GM23338 (cell line): ENCODE data around the gene EPHB2. TPM values are rescaled to one million over a fixed set of nuclear protein-coding genes. Genes with fewer than 3 reads are reported as not detected.
A peak's percentile ranks its signal among the peaks of the same experiment; 100 is the strongest.

ENCODE experiments used
- ATAC-seq: fragments of 200-7000 bp; cut with Tn5 transposase; 3 replicates; pipeline ENCODE4 v1.9.1; 2020
- DNase-seq: peaks from one replicate; pipeline ENCODE4 v3.0.0-alpha.2; 2015; ENCODE audit warnings: low spot score
- H2AFZ ChIP-seq: fragments of 200-600 bp; sonication (generic); 2 replicates; pipeline ENCODE4 v1.8.0; 2016; ENCODE audit warnings: antibody characterized with exemption, mild to moderate bottlenecking, moderate library complexity
- H3F3A ChIP-seq: fragments of 200-600 bp; sonication (generic); replicated peaks from 2 replicates; pipeline ENCODE4 v1.8.0; 2017; ENCODE audit warnings: antibody characterized with exemption, mixed run types, low read depth
- H3K27ac ChIP-seq: fragments of 200-600 bp; sonication (generic); 2 replicates; pipeline ENCODE4 v1.6.1; 2016; ENCODE audit warnings: low read depth
- H3K27me3 ChIP-seq: fragments of 200-600 bp; sonication (generic); 2 replicates; pipeline ENCODE4 v1.8.0; 2016; ENCODE audit warnings: mild to moderate bottlenecking, mixed run types, moderate library complexity; ENCODE audit not compliant: insufficient read depth
- H3K36me3 ChIP-seq: fragments of 200-600 bp; sonication (generic); 2 replicates; pipeline ENCODE4 v1.8.0; 2016; ENCODE audit warnings: mild to moderate bottlenecking; ENCODE audit not compliant: insufficient read depth
- H3K4me1 ChIP-seq: fragments of 200-600 bp; sonication (generic); 2 replicates; pipeline ENCODE4 v1.8.0; 2016; ENCODE audit warnings: mild to moderate bottlenecking, moderate library complexity; ENCODE audit not compliant: insufficient read depth
- H3K4me2 ChIP-seq: fragments of 200-600 bp; sonication (generic); 2 replicates; pipeline ENCODE4 v1.7.1; 2017; ENCODE audit warnings: mixed run types
- H3K4me3 ChIP-seq: fragments of 200-600 bp; sonication (generic); 2 replicates; pipeline ENCODE4 v1.6.1; 2016; ENCODE audit warnings: mixed run types
- H3K79me2 ChIP-seq: fragments of 200-600 bp; sonication (generic); replicated peaks from 2 replicates; pipeline ENCODE4 v1.8.0; 2017; ENCODE audit warnings: mild to moderate bottlenecking; ENCODE audit not compliant: insufficient read depth
- H3K9me2 ChIP-seq: fragments of 200-600 bp; sonication (generic); 2 replicates; pipeline ENCODE4 v1.8.0; 2017; ENCODE audit not compliant: insufficient read depth
- H4K20me1 ChIP-seq: fragments of 200-600 bp; sonication (generic); replicated peaks from 2 replicates; pipeline ENCODE4 v1.8.0; 2017; ENCODE audit warnings: mild to moderate bottlenecking; ENCODE audit not compliant: insufficient read depth
- H3K27ac Mint-ChIP-seq: 2 replicates; pipeline ENCODE4 v1.8.0; 2020; ENCODE audit warnings: inconsistent platforms, mild to moderate bottlenecking, moderate library complexity, mixed read lengths
- H3K27me3 Mint-ChIP-seq: 3 replicates; pipeline ENCODE4 v1.8.0; 2022; ENCODE audit warnings: low read depth, mild to moderate bottlenecking, moderate library complexity, mixed read lengths, inconsistent platforms; ENCODE audit not compliant: insufficient read depth, poor library complexity
- H3K36me3 Mint-ChIP-seq: 3 replicates; pipeline ENCODE4 v1.8.0; 2021; ENCODE audit warnings: low read depth, mild to moderate bottlenecking, inconsistent platforms, moderate library complexity, mixed read lengths
- H3K4me1 Mint-ChIP-seq: 3 replicates; pipeline ENCODE4 v1.8.0; 2020; ENCODE audit warnings: mild to moderate bottlenecking, inconsistent platforms, mixed read lengths
- H3K4me3 Mint-ChIP-seq: 3 replicates; pipeline ENCODE4 v1.8.0; 2021; ENCODE audit warnings: moderate library complexity, mild to moderate bottlenecking, inconsistent platforms, mixed read lengths
- H3K9me3 Mint-ChIP-seq: 3 replicates; pipeline ENCODE4 v1.8.0; 2020; ENCODE audit warnings: moderate library complexity, mild to moderate bottlenecking, inconsistent platforms, mixed read lengths
- CREB1 ChIP-seq: fragments of 250-450 bp; sonication (Bioruptor Pico); IDR thresholded peaks from 2 replicates; pipeline ENCODE4 v1.5.0; 2020; ENCODE audit warnings: low read depth, mild to moderate bottlenecking, moderate library complexity
- polyA plus RNA-seq: library from polyadenylated mRNA; unstranded; fragments of >200 nt; fragmentation: Nextera tagmentation; extraction: Ambion mirVana; gene quantifications from 2 replicates; pipeline ENCODE4 v1.2.1, GENCODE V29; 2016
- total RNA-seq: library from RNA; depleted of rRNA; stranded (reverse); fragments of >200 nt; shearing (Covaris generic); gene quantifications from 2 replicates; pipeline ENCODE4 v1.2.3, GENCODE V29; 2014
- TF ChIP-seq, protein P1 (sequence below): fragments of 250-450 bp; sonication (Bioruptor Pico); IDR thresholded peaks from 2 replicates; pipeline ENCODE4 v1.5.0; 2020; ENCODE audit warnings: mild to moderate bottlenecking, moderate library complexity

The EPHB2 gene
- total and polyA plus RNA-seq, 2 experiments from 2014 or later = 4.1 to 20.1 TPM

DNA sequence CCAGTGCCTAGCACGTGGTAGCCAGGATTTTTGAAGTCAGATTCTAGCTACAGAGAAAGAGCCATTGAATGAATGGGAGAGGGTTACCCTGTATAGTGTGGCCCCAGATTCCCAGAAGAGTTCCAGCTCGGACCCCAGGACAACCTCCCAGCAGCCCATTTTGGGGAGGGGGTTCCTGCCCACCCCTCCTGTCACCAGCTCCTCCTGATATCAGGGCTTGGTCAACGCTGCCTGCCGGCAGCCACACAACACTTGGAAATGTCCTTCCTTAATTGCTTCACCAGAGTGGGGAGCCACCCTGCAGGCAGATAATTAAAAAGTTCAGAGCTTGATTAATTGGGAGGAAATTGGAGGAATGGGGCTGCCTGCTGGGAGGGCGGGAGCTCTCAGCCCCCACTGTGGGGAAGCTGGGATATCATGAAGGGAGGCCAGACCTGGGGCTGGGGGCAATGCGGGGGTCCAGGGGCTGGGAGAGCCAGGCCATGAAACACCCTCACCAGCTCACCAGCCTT lies 141.6 kb downstream of the EPHB2 start (continued):
- TF ChIP-seq, protein P1, sequence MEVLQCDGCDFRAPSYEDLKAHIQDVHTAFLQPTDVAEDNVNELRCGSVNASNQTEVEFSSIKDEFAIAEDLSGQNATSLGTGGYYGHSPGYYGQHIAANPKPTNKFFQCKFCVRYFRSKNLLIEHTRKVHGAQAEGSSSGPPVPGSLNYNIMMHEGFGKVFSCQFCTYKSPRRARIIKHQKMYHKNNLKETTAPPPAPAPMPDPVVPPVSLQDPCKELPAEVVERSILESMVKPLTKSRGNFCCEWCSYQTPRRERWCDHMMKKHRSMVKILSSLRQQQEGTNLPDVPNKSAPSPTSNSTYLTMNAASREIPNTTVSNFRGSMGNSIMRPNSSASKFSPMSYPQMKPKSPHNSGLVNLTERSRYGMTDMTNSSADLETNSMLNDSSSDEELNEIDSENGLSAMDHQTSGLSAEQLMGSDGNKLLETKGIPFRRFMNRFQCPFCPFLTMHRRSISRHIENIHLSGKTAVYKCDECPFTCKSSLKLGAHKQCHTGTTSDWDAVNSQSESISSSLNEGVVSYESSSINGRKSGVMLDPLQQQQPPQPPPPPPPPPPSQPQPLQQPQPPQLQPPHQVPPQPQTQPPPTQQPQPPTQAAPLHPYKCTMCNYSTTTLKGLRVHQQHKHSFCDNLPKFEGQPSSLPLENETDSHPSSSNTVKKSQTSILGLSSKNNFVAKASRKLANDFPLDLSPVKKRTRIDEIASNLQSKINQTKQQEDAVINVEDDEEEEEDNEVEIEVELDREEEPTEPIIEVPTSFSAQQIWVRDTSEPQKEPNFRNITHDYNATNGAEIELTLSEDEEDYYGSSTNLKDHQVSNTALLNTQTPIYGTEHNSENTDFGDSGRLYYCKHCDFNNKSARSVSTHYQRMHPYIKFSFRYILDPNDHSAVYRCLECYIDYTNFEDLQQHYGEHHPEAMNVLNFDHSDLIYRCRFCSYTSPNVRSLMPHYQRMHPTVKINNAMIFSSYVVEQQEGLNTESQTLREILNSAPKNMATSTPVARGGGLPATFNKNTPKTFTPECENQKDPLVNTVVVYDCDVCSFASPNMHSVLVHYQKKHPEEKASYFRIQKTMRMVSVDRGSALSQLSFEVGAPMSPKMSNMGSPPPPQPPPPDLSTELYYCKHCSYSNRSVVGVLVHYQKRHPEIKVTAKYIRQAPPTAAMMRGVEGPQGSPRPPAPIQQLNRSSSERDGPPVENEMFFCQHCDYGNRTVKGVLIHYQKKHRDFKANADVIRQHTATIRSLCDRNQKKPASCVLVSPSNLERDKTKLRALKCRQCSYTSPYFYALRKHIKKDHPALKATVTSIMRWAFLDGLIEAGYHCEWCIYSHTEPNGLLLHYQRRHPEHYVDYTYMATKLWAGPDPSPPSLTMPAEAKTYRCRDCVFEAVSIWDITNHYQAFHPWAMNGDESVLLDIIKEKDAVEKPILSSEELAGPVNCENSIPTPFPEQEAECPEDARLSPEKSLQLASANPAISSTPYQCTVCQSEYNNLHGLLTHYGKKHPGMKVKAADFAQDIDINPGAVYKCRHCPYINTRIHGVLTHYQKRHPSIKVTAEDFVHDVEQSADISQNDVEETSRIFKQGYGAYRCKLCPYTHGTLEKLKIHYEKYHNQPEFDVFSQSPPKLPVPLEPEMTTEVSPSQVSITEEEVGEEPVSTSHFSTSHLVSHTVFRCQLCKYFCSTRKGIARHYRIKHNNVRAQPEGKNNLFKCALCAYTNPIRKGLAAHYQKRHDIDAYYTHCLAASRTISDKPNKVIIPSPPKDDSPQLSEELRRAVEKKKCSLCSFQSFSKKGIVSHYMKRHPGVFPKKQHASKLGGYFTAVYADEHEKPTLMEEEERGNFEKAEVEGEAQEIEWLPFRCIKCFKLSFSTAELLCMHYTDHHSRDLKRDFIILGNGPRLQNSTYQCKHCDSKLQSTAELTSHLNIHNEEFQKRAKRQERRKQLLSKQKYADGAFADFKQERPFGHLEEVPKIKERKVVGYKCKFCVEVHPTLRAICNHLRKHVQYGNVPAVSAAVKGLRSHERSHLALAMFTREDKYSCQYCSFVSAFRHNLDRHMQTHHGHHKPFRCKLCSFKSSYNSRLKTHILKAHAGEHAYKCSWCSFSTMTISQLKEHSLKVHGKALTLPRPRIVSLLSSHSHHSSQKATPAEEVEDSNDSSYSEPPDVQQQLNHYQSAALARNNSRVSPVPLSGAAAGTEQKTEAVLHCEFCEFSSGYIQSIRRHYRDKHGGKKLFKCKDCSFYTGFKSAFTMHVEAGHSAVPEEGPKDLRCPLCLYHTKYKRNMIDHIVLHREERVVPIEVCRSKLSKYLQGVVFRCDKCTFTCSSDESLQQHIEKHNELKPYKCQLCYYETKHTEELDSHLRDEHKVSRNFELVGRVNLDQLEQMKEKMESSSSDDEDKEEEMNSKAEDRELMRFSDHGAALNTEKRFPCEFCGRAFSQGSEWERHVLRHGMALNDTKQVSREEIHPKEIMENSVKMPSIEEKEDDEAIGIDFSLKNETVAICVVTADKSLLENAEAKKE = no peak

DNA sequence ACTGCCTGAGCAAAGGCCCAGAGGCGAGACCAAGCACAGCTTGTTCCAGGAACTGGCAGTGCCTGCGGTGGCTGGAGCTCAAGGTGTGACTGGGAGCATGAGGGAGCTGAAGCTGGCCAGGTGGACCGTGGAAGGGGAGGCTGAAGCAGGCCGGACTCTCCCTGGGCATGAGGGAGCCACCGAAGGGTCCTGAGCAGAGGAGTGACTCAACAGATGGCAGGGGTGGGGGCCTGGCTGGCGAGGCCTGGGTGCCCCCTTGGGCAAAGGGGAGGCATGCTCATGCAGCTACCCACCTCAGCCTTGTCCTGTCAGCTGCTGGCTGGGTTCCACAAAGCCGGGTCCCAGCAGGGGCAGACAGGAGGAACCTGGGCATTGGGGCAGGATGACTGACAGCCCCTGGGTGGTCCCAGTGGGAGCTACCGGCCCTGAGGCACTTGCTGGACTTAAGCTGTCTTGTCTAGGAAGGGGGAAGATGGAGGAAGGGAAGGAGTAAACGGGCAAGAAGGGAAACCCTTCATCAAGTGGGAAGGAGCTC lies 143.1 kb downstream of the EPHB2 start:
- Histone ChIP-seq H3K4me2 (no peak overlapping the region), H3K27me3 (no peaks in the 10 kb centered on the region), H3F3A (no peaks in the 10 kb centered on the region), H4K20me1 (no peaks in the 10 kb centered on the region), H3K79me2 (no peaks in the 10 kb centered on the region), H3K27ac (no peak overlapping the region), H3K4me1 (peaks cover 8% of the 10 kb centered on the region; the same call in 1 of the 2 replicates), H3K36me3 (no peaks in the 10 kb centered on the region), H2AFZ (no peak overlapping the region), H3K4me3 (no peak overlapping the region), H3K9me2 (no peaks in the 10 kb centered on the region)
- Mint-ChIP-seq H3K9me3 (no peaks in the 10 kb centered on the region), H3K4me3 (no peak overlapping the region), H3K36me3 (no peaks in the 10 kb centered on the region), H3K4me1 (peaks cover 32% of the 10 kb centered on the region), H3K27ac (peak overlapping the region; percentile 57; the same call in 1 of the 2 replicates), H3K27me3 (peaks cover 8% of the 10 kb centered on the region)
- TF ChIP-seq CREB1 (CRISPR knock-in tag) = no peak
- DNase-seq (no peak), ATAC-seq (no peak)
